ENCODE results near the gene HPSE2. TPM values are rescaled to one million over a fixed set of nuclear protein-coding genes. Genes with fewer than 3 reads are reported as not detected.

Gene HPSE2
- total RNA-seq, 1 experiment from 2014 or later: 0.05 TPM

- intact Hi-C loops (cut with micrococcal nuclease): loop anchor here (5.0 kb wide), 1 partner anchor 360 kb away; no protein-coding TSS in a partner anchor
- H3K9ac ChIP-seq (ENCODE audit: low read length): no peak overlapping the region
- 0 out of 2 replicates have a peak, but pooled peaks cover 14% of the 10 kb centered on the region for H3K27me3 ChIP-seq (ENCODE audit: insufficient read depth, low read length)
- no peak overlapping the region for H3K4me2 ChIP-seq (ENCODE audit: low read length)
- DNase-seq (ENCODE audit: low read depth, low spot score) (no peak), ATAC-seq (no peak)
- no peaks in the 10 kb centered on the region for H3K4me1 ChIP-seq (ENCODE audit: control insufficient read depth in 1 of 2, insufficient read depth in 2 of 2, low read length in 2 of 2)
- H3K9me2 ChIP-seq (ENCODE audit: insufficient read depth): no peaks in the 10 kb centered on the region
- ChIA-PET CTCF (no interaction called here), POLR2A (no interaction called here), RAD21 (ENCODE audit: low non-redundant PET in 1 of 2, low total read pairs in 2 of 2, uncharacterized antibody in 2 of 2, unreplicated experiment in 2 of 2) (no interaction called here)
- H3K79me2 ChIP-seq (ENCODE audit: insufficient read depth, low read length): no peaks in the 10 kb centered on the region
- no peaks in the 10 kb centered on the region; a peak in 1 of 4 replicates for H3K9me3 ChIP-seq (ENCODE audit: control insufficient read depth in 1 of 2, insufficient read depth in 1 of 2, low read depth in 1 of 2, low read length in 2 of 2)
- no peaks in the 10 kb centered on the region for H3K36me3 ChIP-seq (ENCODE audit: control insufficient read depth in 1 of 2, insufficient read depth in 2 of 2, low read length in 2 of 2)
- no peak overlapping the region for H3K27ac ChIP-seq (ENCODE audit: low read depth, low read length)
- H3K4me3 ChIP-seq (replicated peaks in 1 of 2; ENCODE audit: low read depth in 1 of 2, low read length in 2 of 2): no peak overlapping the region
- no TSS peak for BruUV-seq (replicated peaks)
- H2AFZ ChIP-seq (ENCODE audit: low read depth, low read length, poor library complexity, severe bottlenecking): no peak overlapping the region
- TF ChIP-seq RAD21 (IDR thresholded peaks at IDR 0.05; ENCODE audit: low read depth): no peak
- TF ChIP-seq EGR1 (IDR thresholded peaks at IDR 0.05; ENCODE audit: low read depth): no peak
- no peak for TF ChIP-seq POLR2AphosphoS5 (IDR thresholded peaks at IDR 0.05; ENCODE audit: low read depth, low read length)
- no peak for TF ChIP-seq ZNF274 (IDR thresholded peaks at IDR 0.05; ENCODE audit: low read depth, low read length)
- TF ChIP-seq ZFX (IDR thresholded peaks at IDR 0.05): no peak
- TF ChIP-seq ZBTB33 (IDR thresholded peaks at IDR 0.05; ENCODE audit: extremely low read depth, insufficient replicate concordance, low read length): no peak
- TF ChIP-seq SRF (IDR thresholded peaks at IDR 0.05; ENCODE audit: low read depth): no peak
- TF ChIP-seq ELF1 (IDR thresholded peaks at IDR 0.05; ENCODE audit: borderline replicate concordance, low read depth): no peak
- no peak for TF ChIP-seq REST (IDR thresholded peaks at IDR 0.05; ENCODE audit: low read depth)
- TF ChIP-seq ATF3 (IDR thresholded peaks at IDR 0.05): no peak
- H4K20me1 ChIP-seq (ENCODE audit: insufficient read depth): no peaks in the 10 kb centered on the region
Measured at GRCh38 chr10:99002392-99002791, 233.3 kb downstream of the HPSE2 start.

Data from HCT116 (cell line).